Measurements from ENCODE around the gene SMIM34.
"Not testable (repeated sequence)": the region's sequence is repeated elsewhere in the genome, so short reads cannot be mapped to it uniquely, and the experiment has no call there.

SMIM34 gene

GRCh38 chr21:34383724-34384415 lies 39.9 kb downstream of the SMIM34 start:
- in situ Hi-C loops (cut with HindIII; ENCODE audit: low sequenced_read_pairs); DNase-seq (ENCODE audit: low read depth, low spot score): not testable (repeated sequence)

GRCh38 chr21:34383138-34383537 lies 40.6 kb downstream of the SMIM34 start:
- H3K4me3 ChIP-seq (ENCODE audit: low read depth, low read length); in situ Hi-C loops (cut with HindIII; ENCODE audit: low sequenced_read_pairs): not testable (repeated sequence)

More at GRCh38 chr21:34383724-34384415, 39.9 kb downstream of the SMIM34 start:
- H3K4me3 ChIP-seq (ENCODE audit: low read depth, low read length): not testable (repeated sequence)

GRCh38 chr21:34375619-34375972 lies 48.2 kb downstream of the SMIM34 start:
- DNase-seq (ENCODE audit: low read depth, low spot score); in situ Hi-C loops (cut with HindIII; ENCODE audit: low sequenced_read_pairs); H3K4me3 ChIP-seq (ENCODE audit: low read depth, low read length): not testable (repeated sequence)

More at GRCh38 chr21:34383138-34383537, 40.6 kb downstream of the SMIM34 start:
- DNase-seq (ENCODE audit: low read depth, low spot score): not testable (repeated sequence)

GRCh38 chr21:34374940-34375618 lies 48.7 kb downstream of the SMIM34 start, which contains the start of gene SMIM11:
Gene SMIM11 (plus strand): TSS chr21:34375507. CDS start chr21:34379505, 3,998 bp downstream.
- in situ Hi-C loops (cut with HindIII; ENCODE audit: low sequenced_read_pairs); DNase-seq (ENCODE audit: low read depth, low spot score): not testable (repeated sequence)

GRCh38 chr21:34374462-34374861 lies 49.3 kb downstream of the SMIM34 start:
- H3K4me3 ChIP-seq (ENCODE audit: low read depth, low read length); DNase-seq (ENCODE audit: low read depth, low spot score); in situ Hi-C loops (cut with HindIII; ENCODE audit: low sequenced_read_pairs): not testable (repeated sequence)

More at GRCh38 chr21:34374940-34375618, 48.7 kb downstream of the SMIM34 start, which contains the start of gene SMIM11:
- not testable (repeated sequence) for H3K4me3 ChIP-seq (ENCODE audit: low read depth, low read length)

- in situ Hi-C loops (cut with HindIII; ENCODE audit: low sequenced_read_pairs): no loop called here
- no peak for DNase-seq (ENCODE audit: low read depth, low spot score)
- H3K4me3 ChIP-seq (ENCODE audit: low read depth, low read length): no peak overlapping the region
- no peak for TF ChIP-seq CTCF (IDR thresholded peaks at IDR 0.05; ENCODE audit: low read depth, low read length)
Observed at GRCh38 chr21:34372321-34372720, 51.4 kb downstream of the SMIM34 start.

- in situ Hi-C loops (cut with HindIII; ENCODE audit: low sequenced_read_pairs): no loop called here
- H3K4me3 ChIP-seq (ENCODE audit: low read depth, low read length): no peak overlapping the region
- DNase-seq (ENCODE audit: low read depth, low spot score): no peak
- no peak for TF ChIP-seq CTCF (IDR thresholded peaks at IDR 0.05; ENCODE audit: low read depth, low read length)
Observed at GRCh38 chr21:34369741-34370140, 54.0 kb downstream of the SMIM34 start.
